ENCODE data around the gene CRLF2. TPM values are rescaled to one million over a fixed set of nuclear protein-coding genes. Genes with fewer than 3 reads are reported as not detected.

The CRLF2 gene
- total and polyA plus RNA-seq, 10 of the 15 experiments (the other 5 are each of a cell fraction or from before 2014, with no cell fraction given) = 2.7 to 7.2 (median 4.5) TPM

DNA sequence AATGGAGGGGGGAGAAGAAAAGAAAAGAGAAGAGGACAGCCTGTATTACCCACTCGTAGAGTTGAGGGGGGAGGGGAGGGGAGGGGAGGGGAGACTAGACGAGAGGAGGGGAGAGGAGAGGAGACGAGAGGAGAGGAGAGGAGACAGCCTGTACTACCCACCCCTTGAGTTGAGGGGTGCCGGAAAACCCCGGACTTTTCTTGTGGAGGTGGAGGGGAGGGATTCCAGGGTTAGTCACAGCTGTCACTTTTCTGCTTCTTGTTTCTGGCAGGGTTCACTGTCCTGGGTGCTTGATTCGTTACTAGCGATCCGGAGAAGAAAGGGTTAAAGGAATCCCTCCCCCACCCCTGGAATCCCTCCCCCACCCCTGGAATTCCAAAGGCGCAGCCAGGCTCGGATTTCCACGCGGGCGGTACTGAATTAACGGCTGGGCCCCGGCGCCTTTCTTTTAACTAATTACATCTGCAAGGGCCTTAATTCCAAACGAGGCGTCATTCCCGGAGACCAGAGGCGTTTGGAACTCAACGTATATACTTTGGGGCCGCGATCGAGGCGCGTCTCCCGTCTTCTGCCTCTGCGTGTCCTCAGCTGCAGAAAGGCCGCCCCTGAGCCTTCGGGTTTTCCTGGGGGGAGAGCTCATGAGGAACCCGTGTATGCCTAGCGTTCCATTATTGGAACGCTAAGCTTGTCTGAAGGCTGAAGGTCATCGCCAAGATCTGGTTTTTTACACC lies 36.0 kb upstream of the CRLF2 start:
- no peak for ATAC-seq
- intact Hi-C loops (cut with micrococcal nuclease; ENCODE audit: unreplicated experiment) (loop anchor here (5.0 to 10.0 kb wide), 2 partner anchors 74 to 934 kb away; partner anchors contain the start of gene GTPBP6), in situ Hi-C loops (cut with MboI) (no loop called here)
- H3K9me3 ChIP-seq (replicated peaks; ENCODE audit: control insufficient read depth, insufficient read depth, low read length) = no peaks in the 10 kb centered on the region; the same call in 2 of the 3 replicates
- no peaks in the 10 kb centered on the region for H4K20me1 ChIP-seq (ENCODE audit: control insufficient read depth, insufficient read depth)
- DNase-seq (ENCODE audit: low read depth, low spot score) = no peak
- H3K27ac ChIP-seq (ENCODE audit: control insufficient read depth, insufficient read depth) = no peak overlapping the region
- CTCF ChIA-PET = no interaction called here
- peaks cover 14% of the 10 kb centered on the region for H3K4me1 ChIP-seq (ENCODE audit: control insufficient read depth, insufficient read depth, low read length)
- POLR2A ChIA-PET = no interaction called here
- H3K4me2 ChIP-seq (ENCODE audit: control insufficient read depth, insufficient read depth) = peak overlapping the region; percentile 87
- no TSS peak for BruUV-seq (replicated peaks)
- H3K36me3 ChIP-seq (ENCODE audit: control insufficient read depth in 2 of 2, insufficient read depth in 2 of 2, low read length in 1 of 2) = no peaks in the 10 kb centered on the region
- no peak overlapping the region for H2AFZ ChIP-seq (ENCODE audit: control insufficient read depth, low read depth, low read length)
- no peak for TF ChIP-seq MEF2A (IDR thresholded peaks at IDR 0.05; ENCODE audit: insufficient read depth, low read depth, low read length)
- TF ChIP-seq ZNF384 (IDR thresholded peaks at IDR 0.05; ENCODE audit: borderline replicate concordance, low read depth, low read length) = no peak
- TF ChIP-seq, protein P1, sequence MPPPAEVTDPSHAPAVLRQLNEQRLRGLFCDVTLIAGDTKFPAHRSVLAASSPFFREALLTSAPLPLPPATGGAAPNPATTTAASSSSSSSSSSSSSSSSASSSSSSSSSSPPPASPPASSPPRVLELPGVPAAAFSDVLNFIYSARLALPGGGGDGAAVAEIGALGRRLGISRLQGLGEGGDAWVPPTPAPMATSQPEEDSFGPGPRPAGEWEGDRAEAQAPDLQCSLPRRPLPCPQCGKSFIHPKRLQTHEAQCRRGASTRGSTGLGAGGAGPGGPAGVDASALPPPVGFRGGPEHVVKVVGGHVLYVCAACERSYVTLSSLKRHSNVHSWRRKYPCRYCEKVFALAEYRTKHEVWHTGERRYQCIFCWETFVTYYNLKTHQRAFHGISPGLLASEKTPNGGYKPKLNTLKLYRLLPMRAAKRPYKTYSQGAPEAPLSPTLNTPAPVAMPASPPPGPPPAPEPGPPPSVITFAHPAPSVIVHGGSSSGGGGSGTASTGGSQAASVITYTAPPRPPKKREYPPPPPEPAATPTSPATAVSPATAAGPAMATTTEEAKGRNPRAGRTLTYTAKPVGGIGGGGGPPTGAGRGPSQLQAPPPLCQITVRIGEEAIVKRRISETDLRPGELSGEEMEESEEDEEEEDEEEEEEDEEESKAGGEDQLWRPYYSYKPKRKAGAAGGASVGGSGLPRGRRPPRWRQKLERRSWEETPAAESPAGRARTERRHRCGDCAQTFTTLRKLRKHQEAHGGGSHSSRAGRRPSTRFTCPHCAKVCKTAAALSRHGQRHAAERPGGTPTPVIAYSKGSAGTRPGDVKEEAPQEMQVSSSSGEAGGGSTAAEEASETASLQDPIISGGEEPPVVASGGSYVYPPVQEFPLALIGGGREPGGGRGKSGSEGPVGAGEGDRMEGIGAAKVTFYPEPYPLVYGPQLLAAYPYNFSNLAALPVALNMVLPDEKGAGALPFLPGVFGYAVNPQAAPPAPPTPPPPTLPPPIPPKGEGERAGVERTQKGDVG (CRISPR knock-in tag; IDR thresholded peaks at IDR 0.05) = no peak
- TF ChIP-seq HDGF (IDR thresholded peaks at IDR 0.05) = no peak
- TF ChIP-seq, protein P2, sequence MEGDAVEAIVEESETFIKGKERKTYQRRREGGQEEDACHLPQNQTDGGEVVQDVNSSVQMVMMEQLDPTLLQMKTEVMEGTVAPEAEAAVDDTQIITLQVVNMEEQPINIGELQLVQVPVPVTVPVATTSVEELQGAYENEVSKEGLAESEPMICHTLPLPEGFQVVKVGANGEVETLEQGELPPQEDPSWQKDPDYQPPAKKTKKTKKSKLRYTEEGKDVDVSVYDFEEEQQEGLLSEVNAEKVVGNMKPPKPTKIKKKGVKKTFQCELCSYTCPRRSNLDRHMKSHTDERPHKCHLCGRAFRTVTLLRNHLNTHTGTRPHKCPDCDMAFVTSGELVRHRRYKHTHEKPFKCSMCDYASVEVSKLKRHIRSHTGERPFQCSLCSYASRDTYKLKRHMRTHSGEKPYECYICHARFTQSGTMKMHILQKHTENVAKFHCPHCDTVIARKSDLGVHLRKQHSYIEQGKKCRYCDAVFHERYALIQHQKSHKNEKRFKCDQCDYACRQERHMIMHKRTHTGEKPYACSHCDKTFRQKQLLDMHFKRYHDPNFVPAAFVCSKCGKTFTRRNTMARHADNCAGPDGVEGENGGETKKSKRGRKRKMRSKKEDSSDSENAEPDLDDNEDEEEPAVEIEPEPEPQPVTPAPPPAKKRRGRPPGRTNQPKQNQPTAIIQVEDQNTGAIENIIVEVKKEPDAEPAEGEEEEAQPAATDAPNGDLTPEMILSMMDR (IDR thresholded peaks at IDR 0.05 in 2 of 3, conservative IDR thresholded peaks at IDR 0.05 in 1 of 3; ENCODE audit: control insufficient read depth in 2 of 3, extremely low read depth in 1 of 3, insufficient read depth in 1 of 3, low read depth in 3 of 3, low read length in 3 of 3) = no peak
- TF ChIP-seq SIN3A (IDR thresholded peaks at IDR 0.05; ENCODE audit: low read depth, low read length) = no peak
- no peak for TF ChIP-seq BRCA1 (IDR thresholded peaks at IDR 0.05; ENCODE audit: low read depth, low read length)
- SMC1A ChIA-PET (ENCODE audit: uncharacterized antibody, unreplicated experiment) = no interaction called here
- 52% methylated on average over 22 of the region's 34 CpGs for WGBS (ENCODE audit: insufficient coverage, insufficient replicate concordance, low lambda C conversion rate, missing lambda C conversion rate)
- no peak overlapping the region for H3K9ac ChIP-seq (ENCODE audit: control insufficient read depth, insufficient read depth, low read length)
- no peak for FAIRE-seq
- H3K27me3 ChIP-seq (replicated peaks in 1 of 2; ENCODE audit: control insufficient read depth in 2 of 2, insufficient read depth in 2 of 2, low read length in 1 of 2) = no peaks in the 10 kb centered on the region
- no peak overlapping the region for H3K4me3 ChIP-seq
- no peaks in the 10 kb centered on the region for H3K79me2 ChIP-seq (ENCODE audit: control insufficient read depth, insufficient read depth, low read length)
- RAD21 ChIA-PET (ENCODE audit: unreplicated experiment) = no interaction called here

Measured in GM12878 (cell line).